Measurements from ENCODE around the gene LIPM. TPM values are rescaled to one million over a fixed set of nuclear protein-coding genes. Genes with fewer than 3 reads are reported as not detected.
"Not testable (repeated sequence)": the region's sequence is repeated elsewhere in the genome, so short reads cannot be mapped to it uniquely, and the experiment has no call there.

The LIPM gene
- total RNA-seq, 2 donors from 2014 or later: 0.67 to 0.83 TPM

GRCh38 chr10:88835096-88835909 lies 32.8 kb downstream of the LIPM start:
- peak; percentile 82 to 89 for TF ChIP-seq CTCF (IDR thresholded peaks at IDR 0.05)
- Histone ChIP-seq H3K27ac (no peak overlapping the region), H3K4me1 (no peaks in the 10 kb centered on the region), H3K4me3 (no peak overlapping the region), H3K27me3 (no peaks in the 10 kb centered on the region), H3K9me3 (no peaks in the 10 kb centered on the region), H3K36me3 (no peaks in the 10 kb centered on the region)
- DNase-seq (ENCODE audit: low spot score): peak; percentile 82

- no peaks in the 10 kb centered on the region for H3K36me3 ChIP-seq
- DNase-seq (ENCODE audit: low spot score): no peak
- H3K27ac ChIP-seq: no peak overlapping the region
- H3K27me3 ChIP-seq: no peaks in the 10 kb centered on the region
- H3K4me3 ChIP-seq: no peak overlapping the region
- TF ChIP-seq CTCF (IDR thresholded peaks at IDR 0.05): peak in 1 of 2 donors; percentile 1
- no peaks in the 10 kb centered on the region for H3K4me1 ChIP-seq
- no peaks in the 10 kb centered on the region for H3K9me3 ChIP-seq
Measured at GRCh38 chr10:88835910-88836221, 33.3 kb downstream of the LIPM start.

- DNase-seq (ENCODE audit: low spot score); H3K4me1 ChIP-seq; H3K9me3 ChIP-seq; H3K4me3 ChIP-seq; H3K36me3 ChIP-seq; H3K27ac ChIP-seq; H3K27me3 ChIP-seq: not testable (repeated sequence)
Measured at GRCh38 chr10:88837632-88838031, 35.1 kb downstream of the LIPM start.

- Histone ChIP-seq H3K4me1 (no peaks in the 10 kb centered on the region), H3K9me3 (no peaks in the 10 kb centered on the region), H3K27me3 (no peaks in the 10 kb centered on the region), H3K36me3 (no peaks in the 10 kb centered on the region), H3K27ac (no peak overlapping the region), H3K4me3 (no peak overlapping the region)
- DNase-seq (ENCODE audit: low spot score): no peak
- TF ChIP-seq CTCF (IDR thresholded peaks at IDR 0.05): no peak
Measured at GRCh38 chr10:88838766-88839350, 36.3 kb downstream of the LIPM start.

- Histone ChIP-seq H3K4me1 (no peaks in the 10 kb centered on the region), H3K9me3 (no peaks in the 10 kb centered on the region), H3K4me3 (no peak overlapping the region), H3K27me3 (no peaks in the 10 kb centered on the region), H3K36me3 (no peaks in the 10 kb centered on the region), H3K27ac (no peak overlapping the region)
- no peak for DNase-seq (ENCODE audit: low spot score)
- TF ChIP-seq CTCF (IDR thresholded peaks at IDR 0.05): no peak
Measured at GRCh38 chr10:88840104-88840503, 37.6 kb downstream of the LIPM start.

- Histone ChIP-seq H3K36me3 (no peaks in the 10 kb centered on the region), H3K4me3 (no peak overlapping the region), H3K9me3 (no peaks in the 10 kb centered on the region), H3K27me3 (no peaks in the 10 kb centered on the region), H3K4me1 (no peaks in the 10 kb centered on the region), H3K27ac (no peak overlapping the region)
- DNase-seq (ENCODE audit: low spot score): no peak
- no peak for TF ChIP-seq CTCF (IDR thresholded peaks at IDR 0.05)
Measured at GRCh38 chr10:88840881-88841280, 38.4 kb downstream of the LIPM start.

Data from right atrium auricular region (tissue), 2 donors.